AG04449 (cell line): Measurements from ENCODE around the gene MTOR.

ENCODE experiments used
- CTCF ChIA-PET: fragments of 350-600 bp; formaldehyde crosslinking; extraction: SDS; loops from one replicate; lab custom pipeline; 2021; ENCODE audit warnings: antibody characterized with exemption; lab: Yijun Ruan, JAX
- POLR2A ChIA-PET: fragments of 400-600, 350-600 bp; formaldehyde crosslinking; extraction: SDS; loops from one replicate; lab custom pipeline; 2020; ENCODE audit warnings: antibody characterized with exemption, inconsistent platforms; lab: Yijun Ruan, JAX
- DNase-seq: peaks from one replicate; pipeline ENCODE4 v3.0.0-alpha.2; 2010; ENCODE audit warnings: low read depth, low spot score
- H3K4me3 ChIP-seq: 2 replicates; pipeline ENCODE4 v1.5.1; 2011; ENCODE audit warnings: low read depth, mild to moderate bottlenecking, control low read depth, low read length
- CTCF ChIP-seq: IDR thresholded peaks from one replicate; pipeline ENCODE4 v1.5.1; 2011; ENCODE audit warnings: mild to moderate bottlenecking, moderate library complexity, low read length, control low read depth, inconsistent platforms; ENCODE audit not compliant: insufficient read depth; ENCODE audit errors: missing control alignments

MTOR gene

GRCh38 chr1:11138029-11138428, 124.3 kb downstream of the MTOR start:
- ChIA-PET POLR2A (no interaction called here), CTCF (interaction anchor here (1.2 kb wide), 1 partner anchor 41 kb away, joined by 3 read pairs; no protein-coding TSS in a partner anchor)
- no peak for TF ChIP-seq CTCF
- H3K4me3 ChIP-seq = no peak overlapping the region
- DNase-seq = no peak

GRCh38 chr1:11134898-11135266, 127.5 kb downstream of the MTOR start:
- TF ChIP-seq CTCF = no peak
- POLR2A ChIA-PET = no interaction called here
- DNase-seq = no peak
- H3K4me3 ChIP-seq = no peak overlapping the region
- CTCF ChIA-PET = no interaction called here

- POLR2A ChIA-PET = no interaction called here
- no peak overlapping the region for H3K4me3 ChIP-seq
- TF ChIP-seq CTCF = no peak
- DNase-seq = no peak
- CTCF ChIA-PET = no interaction called here
Observed at GRCh38 chr1:11134251-11134897, 128.0 kb downstream of the MTOR start.

GRCh38 chr1:11132563-11133293, 129.6 kb downstream of the MTOR start:
- TF ChIP-seq CTCF = no peak
- no peak overlapping the region for H3K4me3 ChIP-seq
- ChIA-PET CTCF (interaction anchor here (1.3 to 1.7 kb wide), 2 partner anchors 8 to 95 kb away, joined by 3 to 5 read pairs; no protein-coding TSS in a partner anchor), POLR2A (no interaction called here)
- DNase-seq = no peak

- TF ChIP-seq CTCF = no peak
- no peak overlapping the region for H3K4me3 ChIP-seq
- DNase-seq = no peak
- CTCF ChIA-PET = interaction anchor here (1.3 to 1.7 kb wide), 2 partner anchors 9 to 94 kb away, joined by 3 to 5 read pairs; no protein-coding TSS in a partner anchor
- POLR2A ChIA-PET = no interaction called here
Observed at GRCh38 chr1:11131816-11132215, 130.5 kb downstream of the MTOR start.

- TF ChIP-seq CTCF = no peak
- no peak for DNase-seq
- POLR2A ChIA-PET = no interaction called here
- CTCF ChIA-PET = no interaction called here
- H3K4me3 ChIP-seq = no peak overlapping the region
Observed at GRCh38 chr1:11130406-11130805, 131.9 kb downstream of the MTOR start.
